IMR-90 (cell line): ENCODE results near the gene GTF3C1. TPM values are rescaled to one million over a fixed set of nuclear protein-coding genes. Genes with fewer than 3 reads are reported as not detected.

Experiments used
- ATAC-seq: fragments of 200-7000 bp; cut with Tn5 transposase; 2 replicates; pipeline ENCODE4 v1.9.1; 2020; ENCODE audit warnings: low read depth, mild to moderate bottlenecking, moderate library complexity
- BruUV-seq: library from RNA; stranded (reverse); fragments of 400-500 nt; replicated peaks from 2 replicates; lab custom pipeline; 2021; lab: Mats Ljungman, UMichigan
- CTCF ChIA-PET: fragments of 300-600 bp; formaldehyde crosslinking; extraction: SDS; loops from one replicate; lab custom pipeline; 2021; ENCODE audit warnings: antibody characterized with exemption; lab: Yijun Ruan, JAX
- POLR2A ChIA-PET: fragments of 300-600 bp; sonication (Branson Sonifier 250); formaldehyde crosslinking; loops from one replicate; lab custom pipeline; 2022; ENCODE audit warnings: antibody characterized with exemption; ENCODE audit not compliant: unreplicated experiment; lab: Charles Lee
- DNase-seq: peaks from one replicate; pipeline ENCODE4 v3.0.0; 2013
- H2AFZ ChIP-seq: replicated peaks from 2 replicates; pipeline ENCODE3; 2013; ENCODE audit warnings: low read length, mild to moderate bottlenecking; ENCODE audit not compliant: poor library complexity
- H2AK5ac ChIP-seq: 2 replicates; pipeline ENCODE4 v1.6.1; 2013; ENCODE audit warnings: low read depth, low read length, inconsistent platforms
- H2AK9ac ChIP-seq: replicated peaks from 2 replicates; pipeline ENCODE3; 2013; ENCODE audit warnings: mild to moderate bottlenecking, low read depth, low read length, moderate library complexity; ENCODE audit not compliant: poor library complexity
- H2BK120ac ChIP-seq: 2 replicates; pipeline ENCODE4 v1.6.1; 2013; ENCODE audit warnings: low read depth, low read length, inconsistent platforms
- H2BK15ac ChIP-seq: 3 replicates; pipeline ENCODE4 v1.6.1; 2013; ENCODE audit warnings: low read depth, low read length, inconsistent platforms
- H2BK20ac ChIP-seq: 2 replicates; pipeline ENCODE4 v1.6.1; 2013; ENCODE audit warnings: low read depth, mild to moderate bottlenecking, inconsistent platforms, low read length, moderate library complexity
- H2BK5ac ChIP-seq: 2 replicates; pipeline ENCODE4 v1.6.1; 2013; ENCODE audit warnings: mild to moderate bottlenecking, low read depth, low read length, inconsistent platforms; ENCODE audit not compliant: poor library complexity, severe bottlenecking
- H3K14ac ChIP-seq: replicated peaks from 2 replicates; pipeline ENCODE4 v1.6.1; 2013; ENCODE audit warnings: low read depth, low read length, inconsistent platforms
- H3K18ac ChIP-seq: 2 replicates; pipeline ENCODE4 v1.6.1; 2013; ENCODE audit warnings: low read depth, low read length, control low read depth
- H3K23ac ChIP-seq: 2 replicates; pipeline ENCODE4 v1.6.1; 2013; ENCODE audit warnings: low read depth, low read length, inconsistent platforms
- H3K27ac ChIP-seq: 2 replicates; pipeline ENCODE4 v1.5.1; 2013; ENCODE audit warnings: mild to moderate bottlenecking, control low read depth, low read length; ENCODE audit not compliant: insufficient read depth
- H3K27me3 ChIP-seq: 2 replicates; pipeline ENCODE4 v1.6.1; 2013; ENCODE audit warnings: low read length; ENCODE audit not compliant: control insufficient read depth, insufficient read depth
- H3K36me3 ChIP-seq: 2 replicates; pipeline ENCODE4 v1.6.1; 2013; ENCODE audit warnings: low read length, mixed read lengths; ENCODE audit not compliant: control insufficient read depth, insufficient read depth
- H3K4ac ChIP-seq: 2 replicates; pipeline ENCODE4 v1.6.1; 2013; ENCODE audit warnings: low read depth, low read length, inconsistent platforms
- H3K4me1 ChIP-seq: 2 replicates; pipeline ENCODE4 v1.6.1; 2013; ENCODE audit warnings: low read length, mixed read lengths; ENCODE audit not compliant: control insufficient read depth, insufficient read depth
- H3K4me2 ChIP-seq: 2 replicates; pipeline ENCODE4 v1.6.1; 2013; ENCODE audit warnings: low read depth, mild to moderate bottlenecking, control low read depth, low read length, moderate library complexity
- H3K4me3 ChIP-seq: 2 replicates; pipeline ENCODE4 v1.5.1; 2013; ENCODE audit warnings: low read depth, mild to moderate bottlenecking, control low read depth, low read length, moderate library complexity; ENCODE audit not compliant: insufficient read depth
- H3K56ac ChIP-seq: 2 replicates; pipeline ENCODE4 v1.6.1; 2013; ENCODE audit warnings: low read length, inconsistent platforms; ENCODE audit not compliant: insufficient read depth; ENCODE audit errors: extremely low read depth
- H3K79me1 ChIP-seq, 2 experiments: 2 replicates each; pipeline ENCODE4 v1.6.1; 2013; ENCODE audit warnings: low read length in 2 of 2, inconsistent platforms in 1 of 2, low read depth in 1 of 2
- H3K9ac ChIP-seq: 2 replicates; pipeline ENCODE4 v1.6.1; 2013; ENCODE audit warnings: low read depth, low read length, control low read depth
- H3K9me1 ChIP-seq: 2 replicates; pipeline ENCODE4 v1.6.1; 2013; ENCODE audit warnings: low read length, inconsistent platforms; ENCODE audit not compliant: insufficient read depth
- H3K9me3 ChIP-seq: 2 replicates; pipeline ENCODE4 v1.6.1; 2013; ENCODE audit warnings: low read length; ENCODE audit not compliant: control insufficient read depth, insufficient read depth
- H4K20me1 ChIP-seq: 2 replicates; pipeline ENCODE4 v1.6.1; 2013; ENCODE audit warnings: low read length, inconsistent platforms; ENCODE audit not compliant: insufficient read depth
- H4K5ac ChIP-seq: 2 replicates; pipeline ENCODE4 v1.6.1; 2013; ENCODE audit warnings: mild to moderate bottlenecking, low read depth, low read length, control low read depth
- H4K8ac ChIP-seq, 2 experiments: 2 replicates each; pipeline ENCODE4 v1.6.1; 2013; ENCODE audit warnings: low read depth in 2 of 2, low read length in 2 of 2, control low read depth in 1 of 2, inconsistent platforms in 1 of 2
- H4K91ac ChIP-seq: 2 replicates; pipeline ENCODE4 v1.6.1; 2013; ENCODE audit warnings: low read depth, low read length, inconsistent platforms; ENCODE audit not compliant: insufficient read depth
- BHLHE40 ChIP-seq: fragments of 150-350 bp; IDR thresholded peaks from 2 replicates; pipeline ENCODE4 v1.6.1; 2016; ENCODE audit warnings: mild to moderate bottlenecking, low read depth, low read length
- CHD1 ChIP-seq: IDR thresholded peaks from 2 replicates; pipeline ENCODE4 v1.6.1; 2012; ENCODE audit warnings: low read depth, low read length, improper control_type of control experiment
- MAZ ChIP-seq: IDR thresholded peaks from 2 replicates; pipeline ENCODE4 v1.6.1; 2012; ENCODE audit warnings: low read depth, mild to moderate bottlenecking, low read length, improper control_type of control experiment, moderate library complexity, borderline replicate concordance
- MXI1 ChIP-seq: IDR thresholded peaks from 2 replicates; pipeline ENCODE4 v1.6.1; 2012; ENCODE audit warnings: low read depth, mild to moderate bottlenecking, low read length, moderate library complexity, borderline replicate concordance
- NFE2L2 ChIP-seq: fragments of 150-350 bp; IDR thresholded peaks from 2 replicates; pipeline ENCODE4 v1.6.1; 2016; ENCODE audit warnings: low read depth, mild to moderate bottlenecking, low read length
- POLR2A ChIP-seq: IDR thresholded peaks from 2 replicates; pipeline ENCODE4 v1.6.1; 2012; ENCODE audit warnings: mild to moderate bottlenecking, low read depth, low read length
- WGBS, 2 experiments: methylation state at CpG; one replicate each; pipeline versions ENCODE4 v1.1.5 to v1.1.7; 2013; ENCODE audit warnings: missing lambda C conversion rate in 2 of 2; ENCODE audit not compliant: insufficient read length in 1 of 2; ENCODE audit errors: extremely low coverage in 2 of 2; 5-methylcytosine and 5-hydroxymethylcytosine counted together
- dilution Hi-C: fragments of 300-500 bp; cut with HindIII; formaldehyde crosslinking; loops from one replicate; pipeline ENCODE4 v1.14.3; 2018; ENCODE audit warnings: low sequenced_read_pairs; ENCODE audit not compliant: unreplicated experiment
- in situ Hi-C: fragments of 300-500 bp; cut with MboI; formaldehyde crosslinking; loops from 3 replicates; pipeline ENCODE4 v1.14.3; 2019; ENCODE audit warnings: low sequenced_read_pairs, inconsistent platforms, mixed read lengths
- intact Hi-C: fragments of 100-400 bp; cut with micrococcal nuclease; formaldehyde crosslinking; loops from 2 replicates; pipeline ENCODE4 v1.10.0; 2022
- polyA plus RNA-seq, 3 experiments: library from polyadenylated mRNA; depleted of rRNA; stranded (reverse); fragments of >200 nt; gene quantifications; 2 replicates each; pipeline ENCODE4 v1.2.3, GENCODE V29; 2012; ENCODE audit warnings: low replicate concordance in 1 of 3
- total RNA-seq: library from RNA; depleted of rRNA; stranded (reverse); fragments of >200 nt; gene quantifications from 2 replicates; pipeline ENCODE4 v1.2.3, GENCODE V29; 2012
- TF ChIP-seq, protein P1 (sequence below): fragments of 150-350 bp; IDR thresholded peaks from 2 replicates; pipeline ENCODE4 v1.6.1; 2016; ENCODE audit warnings: low read depth, mild to moderate bottlenecking, low read length, moderate library complexity, borderline replicate concordance

The GTF3C1 gene
- total and polyA plus RNA-seq, 2 of the 4 experiments (the other 2 are of a cell fraction): 50.8 to 68.1 TPM

DNA sequence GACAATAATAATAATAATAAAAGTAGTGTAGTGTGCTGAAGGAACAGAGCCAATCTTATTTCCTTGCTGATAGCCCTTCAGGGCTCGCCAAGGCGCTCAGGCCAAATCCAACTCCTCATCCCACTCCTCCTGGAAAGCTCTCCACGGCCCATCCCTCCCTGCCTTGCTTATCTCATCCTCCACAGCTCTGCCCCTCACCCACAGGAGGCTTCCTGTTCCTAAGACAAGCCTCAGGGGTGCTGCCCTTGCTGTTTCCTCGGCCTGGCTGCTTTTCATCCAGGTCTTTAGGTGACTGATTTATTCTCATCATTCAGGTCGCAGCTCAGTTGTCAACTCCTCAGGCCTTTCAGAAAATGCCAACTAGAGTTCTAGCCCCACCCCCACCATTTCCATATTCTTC, 11.2 kb downstream of the GTF3C1 start:
- no peak overlapping the region for H3K23ac ChIP-seq
- no peak overlapping the region for H4K8ac ChIP-seq
- intact Hi-C loops: no loop called here
- H3K9ac ChIP-seq: no peak overlapping the region
- H2BK5ac ChIP-seq: no peak overlapping the region
- no TSS peak for BruUV-seq
- ChIA-PET CTCF (no interaction called here), POLR2A (no interaction called here)
- no peak overlapping the region for H2BK15ac ChIP-seq
- H3K4me1 ChIP-seq: no peaks in the 10 kb centered on the region
- H3K36me3 ChIP-seq: peaks cover 67% of the 10 kb centered on the region
- H3K27ac ChIP-seq: no peak overlapping the region
- no peak overlapping the region for H2AK5ac ChIP-seq
- no peak overlapping the region for H3K56ac ChIP-seq
- in situ Hi-C loops: no loop called here
- DNase-seq (no peak), ATAC-seq (no peak)
- TF ChIP-seq, protein P1, sequence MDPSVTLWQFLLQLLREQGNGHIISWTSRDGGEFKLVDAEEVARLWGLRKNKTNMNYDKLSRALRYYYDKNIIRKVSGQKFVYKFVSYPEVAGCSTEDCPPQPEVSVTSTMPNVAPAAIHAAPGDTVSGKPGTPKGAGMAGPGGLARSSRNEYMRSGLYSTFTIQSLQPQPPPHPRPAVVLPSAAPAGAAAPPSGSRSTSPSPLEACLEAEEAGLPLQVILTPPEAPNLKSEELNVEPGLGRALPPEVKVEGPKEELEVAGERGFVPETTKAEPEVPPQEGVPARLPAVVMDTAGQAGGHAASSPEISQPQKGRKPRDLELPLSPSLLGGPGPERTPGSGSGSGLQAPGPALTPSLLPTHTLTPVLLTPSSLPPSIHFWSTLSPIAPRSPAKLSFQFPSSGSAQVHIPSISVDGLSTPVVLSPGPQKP: no peak
- TF ChIP-seq POLR2A (no peak), NFE2L2 (no peak), MAZ (no peak), BHLHE40 (no peak), MXI1 (no peak), CHD1 (no peak)
- no peak overlapping the region for H3K4ac ChIP-seq
- peaks cover 12% of the 10 kb centered on the region for H4K20me1 ChIP-seq
- H2AK9ac ChIP-seq: no peak overlapping the region
- peak overlapping the region; percentile 23 for H2AFZ ChIP-seq
- no peak overlapping the region for H4K91ac ChIP-seq
- no peaks in the 10 kb centered on the region for H3K9me3 ChIP-seq
- no peaks in the 10 kb centered on the region for H3K27me3 ChIP-seq
- no peak overlapping the region for H3K4me2 ChIP-seq
- no peak overlapping the region for H2BK20ac ChIP-seq
- WGBS, 2 experiments: 38% methylated on average over 3 of the region's 5 CpGs; no CpG with 5 or more reads in 1 of the 2 experiments
- H3K14ac ChIP-seq: no peak overlapping the region
- H3K18ac ChIP-seq: no peak overlapping the region
- dilution Hi-C loops: no loop called here
- no peak overlapping the region for H2BK120ac ChIP-seq
- H4K5ac ChIP-seq: no peak overlapping the region
- peaks cover 9 to 46% of the 10 kb centered on the region in 2 experiments for H3K79me1 ChIP-seq
- H3K4me3 ChIP-seq: no peak overlapping the region
- H3K9me1 ChIP-seq: peaks cover 11% of the 10 kb centered on the region; the same call in 1 of the 2 replicates
